HG03565 (cell line): ENCODE data around the gene TCAF1.

Experiments used
- ATAC-seq: cut with Tn5 transposase; IDR thresholded peaks from one replicate; pipeline ENCODE4 v1.9.1; 2021; ENCODE audit warnings: mild to moderate bottlenecking, moderate library complexity; ENCODE audit not compliant: unreplicated experiment

TCAF1 gene

GRCh38 chr7:143901668-143902331 is at the start of gene TCAF1:
Gene TCAF1 (minus strand): TSS chr7:143902176. CDS start chr7:143876608, 25,568 bp downstream.
- ATAC-seq = peak; percentile 89

DNA sequence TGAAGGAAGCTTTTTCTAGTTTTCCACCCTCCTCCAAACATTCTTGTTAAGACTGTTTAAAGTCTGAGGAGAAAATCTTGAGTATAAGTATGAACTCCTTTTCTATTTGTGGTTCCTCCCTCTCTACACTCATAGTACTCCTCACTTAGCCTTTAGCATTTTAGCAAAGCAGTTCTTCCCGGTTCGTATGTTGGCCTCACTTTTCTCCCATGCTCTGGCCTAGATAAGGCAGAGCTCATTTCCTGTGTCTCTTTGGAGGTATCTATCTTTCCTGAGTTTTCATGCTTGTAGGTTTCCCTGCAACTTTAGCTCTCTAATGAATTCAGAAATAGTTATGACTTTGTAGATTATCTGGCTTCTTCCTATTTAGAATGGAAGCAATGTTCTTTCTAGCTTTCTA is 46.8 kb upstream of the TCAF1 start:
- ATAC-seq = no peak

DNA sequence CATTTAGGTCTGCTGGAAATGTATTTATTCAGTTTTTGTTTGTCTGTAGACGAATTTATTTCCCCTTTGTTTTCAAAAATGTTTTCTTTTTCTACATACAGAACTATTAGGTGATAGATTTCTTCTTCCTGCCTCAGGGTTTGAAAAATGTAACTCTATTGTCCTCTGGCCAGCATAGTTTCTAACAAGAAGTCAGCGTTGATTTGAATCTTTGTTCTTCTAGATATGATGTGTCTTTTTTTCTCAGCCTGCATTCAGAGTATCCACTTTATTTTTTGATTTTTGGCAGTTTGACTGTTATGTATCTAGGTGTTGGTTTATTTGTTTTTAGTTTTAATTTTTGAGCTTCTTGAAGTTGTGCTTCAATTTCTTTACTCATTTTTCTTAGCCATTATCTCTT is 45.1 kb upstream of the TCAF1 start:
- ATAC-seq = no peak

DNA sequence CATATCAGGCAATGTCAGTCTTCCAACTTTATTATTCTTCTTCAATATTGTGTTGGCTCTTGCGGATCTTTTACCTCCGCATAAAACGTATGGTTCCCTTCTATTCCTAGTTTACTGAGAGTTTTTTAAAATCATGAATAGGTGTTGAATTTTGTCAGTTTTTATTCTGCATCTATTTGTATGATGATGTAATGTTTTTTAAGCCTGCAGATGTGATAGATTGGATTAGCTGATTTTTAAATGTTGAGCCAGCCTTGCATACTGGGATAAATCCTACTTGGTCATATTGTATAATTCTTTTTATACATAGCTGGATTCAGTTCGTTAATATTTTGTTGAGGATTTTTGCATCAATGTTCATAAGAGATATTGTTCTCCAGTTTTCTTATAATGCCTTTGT is 43.4 kb upstream of the TCAF1 start:
- no peak for ATAC-seq

DNA sequence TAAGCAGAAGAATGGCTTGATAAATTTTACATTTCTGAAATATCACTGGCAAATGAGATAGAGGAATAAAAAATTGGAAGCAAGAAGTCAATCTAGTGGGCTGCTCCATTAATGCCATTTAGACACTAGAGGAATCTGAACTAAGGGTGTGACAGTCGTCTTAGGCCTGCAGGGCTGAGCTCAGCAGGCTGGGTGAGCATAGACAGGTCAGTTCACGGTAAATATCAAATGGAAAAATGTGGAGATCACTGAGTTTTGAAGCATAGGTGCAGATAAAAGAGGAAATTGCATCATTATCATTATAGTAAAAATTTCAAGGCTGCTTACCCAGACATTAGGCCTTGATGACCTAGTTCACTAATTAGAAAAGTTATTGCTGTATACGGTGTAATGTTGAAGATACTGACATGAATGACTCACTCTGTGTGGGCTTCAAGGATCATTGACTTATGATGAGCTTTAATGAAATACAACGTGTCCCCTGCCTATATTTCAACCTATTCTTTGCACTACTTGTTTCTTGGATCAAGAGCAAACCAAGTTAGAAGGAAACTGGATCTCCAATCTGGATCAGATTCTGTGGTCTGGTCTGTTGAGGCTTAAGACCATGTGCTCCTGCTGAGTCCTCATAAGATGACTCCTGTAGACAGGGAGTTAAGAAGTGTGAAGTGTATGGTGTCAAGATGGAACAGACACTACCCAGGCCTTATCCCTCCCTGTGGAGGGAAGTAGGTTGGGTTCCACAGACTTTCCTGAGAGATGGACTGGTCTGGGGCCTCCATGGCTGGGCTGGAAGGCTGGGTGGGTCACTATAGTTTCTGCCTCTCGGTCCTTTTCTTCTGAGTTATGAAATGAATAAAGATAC is 36.6 kb upstream of the TCAF1 start:
- no peak for ATAC-seq

DNA sequence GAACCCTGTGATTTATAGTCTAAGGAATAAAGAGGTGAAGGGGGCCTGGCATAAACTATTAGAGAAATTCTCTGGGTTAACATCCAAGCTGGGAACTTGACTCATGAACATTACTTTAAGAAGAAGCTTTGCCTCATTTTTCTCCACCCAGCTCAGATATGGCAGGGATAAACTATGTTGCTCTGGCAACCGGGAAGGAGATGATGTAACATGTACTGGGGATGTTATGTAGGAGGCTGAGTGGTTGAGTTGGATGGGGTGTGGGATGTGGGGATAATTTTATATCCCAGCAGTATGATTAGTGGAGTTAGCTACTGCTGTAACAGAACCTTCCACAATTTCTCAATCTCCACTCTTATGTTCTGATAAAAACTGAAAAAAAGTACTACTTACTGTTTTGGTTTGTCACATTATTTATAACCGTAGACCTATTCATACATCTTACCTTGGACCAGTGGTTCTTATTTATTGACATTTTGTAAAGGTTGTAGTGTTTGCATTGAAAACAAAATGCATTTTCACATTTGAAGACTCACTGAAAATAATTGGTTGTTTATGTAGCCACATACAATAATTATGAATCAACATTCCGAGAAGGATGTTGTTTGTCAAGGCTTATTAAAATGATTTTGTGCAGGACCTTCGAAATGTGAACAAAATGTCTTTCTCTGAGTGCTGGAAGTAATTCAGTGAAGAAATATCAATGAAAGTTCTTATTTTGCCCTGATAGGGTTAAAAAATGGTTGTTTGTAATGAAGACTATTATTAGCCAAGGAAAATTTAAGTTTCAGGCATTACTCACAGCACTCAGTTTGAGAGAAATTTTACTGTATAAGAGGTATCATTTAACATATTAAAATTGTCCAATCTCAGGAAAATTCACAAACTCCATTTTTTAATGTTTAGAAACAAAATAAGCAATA is 34.4 kb upstream of the TCAF1 start:
- ATAC-seq = no peak

GRCh38 chr7:143934526-143935325 is 32.8 kb upstream of the TCAF1 start, which contains the start of gene OR2F2:
Gene OR2F2 (plus strand): TSS chr7:143935233. CDS start chr7:143935233, 0 bp downstream.
- ATAC-seq = no peak

DNA sequence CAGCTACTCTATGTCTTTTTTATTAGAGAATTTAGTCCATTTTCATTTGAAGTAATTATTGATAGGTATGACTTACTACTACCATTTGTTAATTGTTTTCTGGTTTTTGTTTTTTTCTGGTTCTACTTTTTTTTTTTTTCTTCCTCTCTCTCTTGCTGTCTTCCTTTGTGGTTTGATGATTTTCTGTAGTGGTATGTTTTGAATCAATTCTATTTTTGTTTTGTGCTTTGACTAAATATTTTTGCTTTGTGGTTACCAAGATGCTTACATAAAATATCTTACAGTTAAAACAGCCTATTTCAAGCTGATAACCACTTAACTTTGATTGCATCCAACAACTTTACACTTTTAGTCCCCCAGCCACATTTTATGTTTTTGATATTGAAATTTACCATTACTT is 29.8 kb upstream of the TCAF1 start:
- no peak for ATAC-seq

- ATAC-seq = peak; percentile 71
Measured at GRCh38 chr7:143929224-143929920, 27.4 kb upstream of the TCAF1 start.

DNA sequence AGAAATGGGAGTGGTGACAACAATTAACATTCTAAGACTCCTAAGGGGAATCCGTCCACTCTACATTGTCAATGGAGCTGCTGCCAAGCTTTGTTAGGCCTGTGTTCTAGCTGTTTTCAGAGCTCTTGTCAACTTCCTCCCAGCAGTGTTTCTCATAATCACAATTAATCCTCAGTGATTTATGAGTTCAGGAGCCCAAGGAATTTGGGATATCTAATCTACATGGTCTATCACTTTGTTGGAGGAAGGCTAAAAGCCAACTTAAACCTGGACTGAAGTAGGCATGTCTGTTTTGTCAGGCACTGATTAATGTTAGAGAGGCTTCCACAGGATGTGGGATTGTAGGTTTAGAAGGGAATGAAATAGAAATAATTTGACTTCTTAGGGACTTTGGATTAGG is 22.9 kb upstream of the TCAF1 start:
- no peak for ATAC-seq

- no peak for ATAC-seq
Measured at GRCh38 chr7:143914938-143915652, 13.1 kb upstream of the TCAF1 start.

GRCh38 chr7:143913945-143914615 is 12.1 kb upstream of the TCAF1 start:
- no peak for ATAC-seq

DNA sequence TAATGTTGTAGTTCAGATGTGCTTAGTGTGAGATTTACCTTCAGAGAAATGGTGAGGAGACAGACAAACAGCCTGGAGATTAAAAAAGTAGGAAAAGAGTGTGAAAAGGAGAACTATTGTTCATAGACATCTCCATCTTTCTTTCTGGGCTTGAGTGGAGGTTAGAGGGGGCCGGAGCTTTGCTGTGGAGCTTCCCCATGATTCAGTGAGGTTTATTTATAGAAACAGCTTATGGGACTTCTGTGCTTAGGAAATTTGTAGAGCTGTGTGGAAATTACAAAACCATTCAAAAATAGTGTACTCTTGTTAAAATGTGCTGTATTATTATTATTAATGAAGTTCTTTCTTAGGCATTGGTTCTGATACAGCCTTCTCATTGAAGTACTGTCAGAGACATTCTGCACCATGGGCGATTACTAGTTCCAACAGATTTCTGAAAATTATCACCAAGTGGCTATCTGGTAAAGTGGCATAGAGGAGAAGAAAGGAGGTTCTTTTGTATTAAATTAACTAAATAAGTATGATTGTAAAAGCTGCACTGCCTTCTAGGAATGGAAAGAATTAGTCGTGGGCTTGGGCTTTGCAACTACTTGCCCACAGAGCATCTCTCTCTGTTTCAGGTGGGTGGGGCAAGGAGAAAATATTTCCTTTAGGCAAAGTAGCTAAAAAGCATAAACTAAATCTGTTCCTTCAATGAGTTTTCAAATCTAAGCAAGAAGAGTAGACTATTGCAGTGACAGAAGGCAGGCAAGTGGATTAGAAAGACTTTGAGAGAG is 8.7 kb upstream of the TCAF1 start:
- no peak for ATAC-seq

DNA sequence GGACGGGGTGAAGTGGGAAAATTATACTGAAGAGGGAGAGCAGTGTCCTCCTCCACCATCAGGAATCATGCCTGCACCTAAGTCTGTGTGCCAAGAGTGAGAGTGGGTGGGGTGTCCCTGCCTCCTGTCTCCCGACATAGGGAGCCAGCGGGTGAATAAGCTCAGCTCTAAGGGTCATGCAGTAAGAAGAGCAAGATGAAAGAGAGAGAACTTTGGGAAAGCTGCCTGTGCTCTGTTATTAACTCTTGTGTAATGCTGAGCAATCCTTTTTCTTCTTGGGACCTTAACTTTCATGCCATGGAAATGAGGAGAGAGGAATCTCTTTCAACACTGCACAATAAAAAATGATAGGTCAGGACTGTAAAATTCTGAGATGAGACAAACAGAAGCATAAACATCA is 7.9 kb upstream of the TCAF1 start:
- ATAC-seq = no peak

DNA sequence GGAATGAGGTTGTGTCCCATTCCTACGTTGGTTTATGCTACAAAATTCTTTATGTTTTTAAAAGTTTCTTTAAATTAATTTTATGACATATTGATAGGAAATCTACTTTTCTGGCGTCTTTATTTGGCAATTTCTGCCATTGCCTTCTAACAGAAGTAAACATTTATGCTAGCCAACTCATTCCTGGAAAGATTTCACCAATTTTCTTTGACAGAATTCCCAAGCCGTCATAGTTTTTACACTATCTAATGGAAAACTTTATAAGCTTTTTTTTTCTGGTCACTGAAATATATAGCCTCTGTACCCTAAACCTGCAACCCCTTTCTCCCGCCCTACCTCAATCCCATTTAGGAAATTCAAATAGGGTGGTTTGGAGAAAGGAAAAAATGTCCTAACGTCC is 6.1 kb upstream of the TCAF1 start:
- ATAC-seq = no peak

DNA sequence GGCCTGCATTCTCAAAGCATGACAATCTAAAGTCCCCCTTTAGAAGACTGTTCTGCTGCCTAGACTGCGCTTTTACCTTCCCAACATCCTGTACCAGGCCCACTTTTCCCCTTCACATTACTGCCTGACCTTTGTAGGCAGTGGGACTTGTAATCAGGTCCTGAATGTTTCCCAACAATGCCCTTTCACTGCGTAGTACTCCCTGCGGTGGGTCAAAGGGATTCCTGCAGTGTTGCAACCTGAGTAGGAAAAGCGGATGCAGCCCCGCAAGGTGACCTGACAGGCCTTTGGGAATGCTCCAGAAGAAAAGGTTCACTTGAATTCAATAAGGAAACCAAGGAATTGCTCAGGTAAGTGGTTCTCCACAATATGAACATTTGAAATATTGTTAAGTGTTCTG is 4.9 kb upstream of the TCAF1 start:
- no peak for ATAC-seq

DNA sequence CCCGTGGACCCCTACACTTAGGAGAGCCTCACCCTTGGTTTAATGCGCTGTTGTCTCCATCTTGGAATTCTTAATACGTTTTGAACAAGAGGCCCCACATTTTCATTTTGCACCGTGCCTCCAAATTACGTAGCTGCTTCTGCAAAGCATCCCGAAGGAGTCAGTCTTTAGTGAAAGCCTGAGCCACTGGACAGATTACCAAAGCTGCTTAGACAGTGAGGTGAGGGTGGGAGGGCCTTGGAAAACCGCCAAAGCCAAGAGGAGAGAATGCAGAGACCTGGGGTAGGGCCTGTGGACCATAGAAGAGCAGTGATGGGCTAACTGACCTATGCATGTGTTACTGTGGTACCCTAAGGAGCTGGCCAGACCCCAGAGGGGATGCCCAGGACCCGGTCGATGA is 4.2 kb upstream of the TCAF1 start:
- no peak for ATAC-seq

- ATAC-seq = no peak
Measured at GRCh38 chr7:143905509-143905908, 3.5 kb upstream of the TCAF1 start.
